ENCODE data around the gene CHST6.

DNA sequence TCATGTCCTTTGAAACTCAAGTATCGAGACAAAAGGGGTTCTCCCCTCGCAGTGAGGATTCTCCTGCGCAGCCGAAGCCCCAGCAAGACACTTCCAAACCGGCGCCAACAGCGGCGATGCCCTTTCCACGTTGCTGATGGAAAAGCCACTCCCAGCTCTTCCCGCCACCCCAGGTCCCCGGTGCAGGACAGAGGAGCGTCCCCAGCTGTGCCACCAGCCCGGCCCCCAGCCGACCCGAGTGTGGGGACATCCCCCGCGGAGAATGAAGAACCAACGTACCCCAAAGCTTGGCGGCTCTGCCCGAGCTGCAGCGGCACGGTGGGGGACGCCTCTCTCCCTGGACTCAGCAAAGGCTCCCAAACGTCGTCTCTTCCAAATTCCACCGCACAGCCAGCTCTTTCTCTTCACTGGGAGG lies 573 bp downstream of the CHST6 start:
- no peak for TF ChIP-seq CTCF (IDR thresholded peaks at IDR 0.05; ENCODE audit: borderline replicate concordance, extremely low read depth, low read length, poor library complexity, severe bottlenecking)
- TF ChIP-seq EZH2 (IDR thresholded peaks at IDR 0.05; ENCODE audit: borderline replicate concordance, low read depth, low read length, severe bottlenecking) = no peak

All from DND-41 (cell line).